Measurements from ENCODE around the gene CGB7. TPM values are rescaled to one million over a fixed set of nuclear protein-coding genes. Genes with fewer than 3 reads are reported as not detected.

Gene CGB7
- total RNA-seq, 6 experiments from 2014 or later, result not detected

DNA sequence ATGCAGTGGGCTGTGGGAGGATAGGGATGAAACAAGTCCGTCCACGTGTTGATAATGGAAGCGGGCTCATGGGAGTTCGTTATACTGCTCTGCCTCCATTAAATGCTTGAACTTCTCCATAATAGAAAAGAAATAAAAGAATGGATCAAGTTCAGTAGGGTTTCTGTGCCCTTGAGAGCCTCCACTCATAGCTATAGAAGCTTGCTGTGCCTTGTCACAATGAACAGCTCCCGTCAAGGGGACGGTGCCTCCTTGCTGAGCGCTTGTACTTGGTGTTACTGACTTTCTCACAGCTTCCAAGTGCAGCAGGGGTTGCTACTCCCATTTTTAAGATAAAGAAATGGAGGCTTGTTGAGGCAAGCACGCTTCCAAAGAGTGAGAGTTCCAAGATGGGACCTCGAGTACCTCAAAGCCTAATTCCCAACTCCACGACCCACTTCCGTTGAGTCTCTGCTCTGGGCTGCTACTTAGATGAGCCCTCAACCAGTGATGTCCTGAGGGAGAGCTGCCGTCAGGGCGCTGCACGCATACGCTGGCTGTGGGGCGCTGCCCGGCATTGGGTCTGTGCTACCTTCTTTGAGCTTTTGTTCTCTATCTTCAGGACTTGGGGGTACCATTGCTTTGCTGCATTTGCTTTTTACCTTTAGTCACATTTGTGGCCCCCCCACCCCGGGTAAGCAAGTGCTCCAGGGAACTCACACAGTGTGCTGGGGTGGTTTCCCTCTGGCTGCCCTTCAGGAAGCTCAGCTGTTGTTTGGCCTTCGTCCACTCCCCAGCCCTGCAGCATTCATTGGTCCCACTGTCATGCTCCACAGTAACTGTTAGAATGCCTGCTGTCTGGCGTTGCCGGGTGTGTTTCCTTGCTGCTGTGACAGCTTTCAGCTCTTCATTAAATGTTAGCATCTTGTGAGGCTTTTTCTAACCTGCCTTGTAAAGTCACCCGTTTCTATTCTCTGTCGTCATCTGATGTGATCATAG is 37.2 kb upstream of the CGB7 start:
- no peaks in the 10 kb centered on the region for H3K9me3 ChIP-seq
- ATAC-seq, result no peak
- TF ChIP-seq, protein P1, sequence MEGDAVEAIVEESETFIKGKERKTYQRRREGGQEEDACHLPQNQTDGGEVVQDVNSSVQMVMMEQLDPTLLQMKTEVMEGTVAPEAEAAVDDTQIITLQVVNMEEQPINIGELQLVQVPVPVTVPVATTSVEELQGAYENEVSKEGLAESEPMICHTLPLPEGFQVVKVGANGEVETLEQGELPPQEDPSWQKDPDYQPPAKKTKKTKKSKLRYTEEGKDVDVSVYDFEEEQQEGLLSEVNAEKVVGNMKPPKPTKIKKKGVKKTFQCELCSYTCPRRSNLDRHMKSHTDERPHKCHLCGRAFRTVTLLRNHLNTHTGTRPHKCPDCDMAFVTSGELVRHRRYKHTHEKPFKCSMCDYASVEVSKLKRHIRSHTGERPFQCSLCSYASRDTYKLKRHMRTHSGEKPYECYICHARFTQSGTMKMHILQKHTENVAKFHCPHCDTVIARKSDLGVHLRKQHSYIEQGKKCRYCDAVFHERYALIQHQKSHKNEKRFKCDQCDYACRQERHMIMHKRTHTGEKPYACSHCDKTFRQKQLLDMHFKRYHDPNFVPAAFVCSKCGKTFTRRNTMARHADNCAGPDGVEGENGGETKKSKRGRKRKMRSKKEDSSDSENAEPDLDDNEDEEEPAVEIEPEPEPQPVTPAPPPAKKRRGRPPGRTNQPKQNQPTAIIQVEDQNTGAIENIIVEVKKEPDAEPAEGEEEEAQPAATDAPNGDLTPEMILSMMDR (IDR thresholded peaks at IDR 0.05), result no peak
- no peak for TF ChIP-seq POLR2A (IDR thresholded peaks at IDR 0.05)
- peaks cover 0 to 26% (median 7%) of the 10 kb centered on the region in 4 donors for H3K4me1 ChIP-seq
- no peak for DNase-seq
- H3K27ac ChIP-seq, result no peak overlapping the region
- intact Hi-C loops (cut with DNase I), result loop anchor here in 1 of 2 donors (10.0 kb wide), 1 partner anchor 100 kb away; no protein-coding TSS in a partner anchor
- no peaks in the 10 kb centered on the region for H3K27me3 ChIP-seq
- H3K4me3 ChIP-seq, result no peak overlapping the region
- H3K36me3 ChIP-seq, result peaks cover 19 to 80% (median 31%) of the 10 kb centered on the region in 4 donors
- 82% methylated on average over 15 of the region's 23 CpGs for WGBS (ENCODE audit: insufficient coverage, low coverage, low lambda C conversion rate, missing lambda C conversion rate)

DNA sequence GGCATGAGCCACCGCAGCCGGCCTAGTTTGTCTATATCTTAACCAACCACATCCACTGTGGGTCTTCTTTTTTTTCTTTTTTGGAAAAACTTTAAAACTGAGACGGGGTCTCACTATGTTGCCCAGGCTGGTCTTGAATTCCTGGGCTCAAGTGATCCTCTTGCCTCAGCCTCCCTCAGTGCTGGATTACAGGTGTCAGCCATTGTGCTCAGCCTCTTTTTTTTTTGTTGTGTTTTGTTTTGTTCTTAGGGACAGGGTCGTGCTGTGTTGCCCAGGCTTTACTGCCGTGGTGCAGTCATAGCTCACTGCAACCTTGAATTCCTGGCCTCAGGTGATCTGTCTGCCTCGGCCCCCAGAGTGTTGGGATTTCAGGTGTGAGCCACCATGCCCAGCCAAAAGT is 35.1 kb upstream of the CGB7 start:
- no peak for ATAC-seq
- Histone ChIP-seq H3K27ac (no peak overlapping the region), H3K36me3 (peaks cover 13 to 64% (median 34%) of the 10 kb centered on the region in 4 donors), H3K27me3 (no peaks in the 10 kb centered on the region), H3K9me3 (no peaks in the 10 kb centered on the region), H3K4me1 (peaks cover 0 to 10% (median 0%) of the 10 kb centered on the region in 4 donors), H3K4me3 (no peak overlapping the region)
- TF ChIP-seq, protein P1 (IDR thresholded peaks at IDR 0.05), result no peak
- no peak for TF ChIP-seq POLR2A (IDR thresholded peaks at IDR 0.05)
- intact Hi-C loops (cut with DNase I), result loop anchor here in 1 of 2 donors (10.0 kb wide), 1 partner anchor 102 kb away; no protein-coding TSS in a partner anchor
- DNase-seq, result no peak
- WGBS (ENCODE audit: insufficient coverage, low coverage, low lambda C conversion rate, missing lambda C conversion rate), result 85% methylated on average over 5 of the region's 6 CpGs

DNA sequence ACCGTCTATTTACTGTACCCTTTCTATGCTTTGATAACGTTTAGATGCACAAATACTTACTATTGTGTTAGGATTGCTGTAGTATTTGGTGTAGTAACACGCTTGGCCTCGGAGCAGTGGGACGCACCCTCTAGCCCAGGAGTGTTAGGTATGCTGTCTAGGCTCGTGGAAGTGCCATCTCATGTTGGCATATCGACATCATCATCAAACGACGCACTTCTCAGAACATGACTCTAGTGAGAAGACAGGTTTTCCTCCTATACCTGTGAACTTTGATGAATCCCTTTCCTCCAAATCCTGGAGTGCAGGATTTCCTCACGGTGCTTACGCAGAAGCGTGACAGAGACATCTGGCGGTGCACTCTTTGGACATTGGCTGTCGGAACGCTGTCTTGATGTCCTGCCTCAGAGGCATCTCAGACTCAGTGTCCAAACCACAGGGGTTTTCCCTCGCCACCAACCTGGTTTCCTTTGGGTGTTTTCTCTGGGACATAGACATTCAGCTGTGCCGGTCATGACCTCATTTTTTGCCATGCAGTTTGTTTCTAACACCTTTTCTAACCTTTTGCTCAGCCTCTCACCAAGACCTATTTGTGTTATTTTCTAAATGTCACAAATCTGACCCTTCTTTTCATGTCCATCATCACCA is 34.0 kb upstream of the CGB7 start:
- Histone ChIP-seq H3K36me3 (peaks cover 13 to 55% (median 34%) of the 10 kb centered on the region in 4 donors), H3K9me3 (no peaks in the 10 kb centered on the region), H3K4me1 (peaks cover 0 to 9% (median 2%) of the 10 kb centered on the region in 4 donors), H3K27me3 (no peaks in the 10 kb centered on the region), H3K27ac (no peak overlapping the region), H3K4me3 (no peak overlapping the region)
- intact Hi-C loops (cut with DNase I), result loop anchor here in 1 of 2 donors (10.0 kb wide), 1 partner anchor 103 kb away; no protein-coding TSS in a partner anchor
- no peak for ATAC-seq
- TF ChIP-seq, protein P1 (IDR thresholded peaks at IDR 0.05), result no peak
- TF ChIP-seq POLR2A (IDR thresholded peaks at IDR 0.05), result no peak
- WGBS (ENCODE audit: insufficient coverage, low coverage, low lambda C conversion rate, missing lambda C conversion rate), result 83% methylated on average over 8 of the region's 17 CpGs
- DNase-seq, result no peak

DNA sequence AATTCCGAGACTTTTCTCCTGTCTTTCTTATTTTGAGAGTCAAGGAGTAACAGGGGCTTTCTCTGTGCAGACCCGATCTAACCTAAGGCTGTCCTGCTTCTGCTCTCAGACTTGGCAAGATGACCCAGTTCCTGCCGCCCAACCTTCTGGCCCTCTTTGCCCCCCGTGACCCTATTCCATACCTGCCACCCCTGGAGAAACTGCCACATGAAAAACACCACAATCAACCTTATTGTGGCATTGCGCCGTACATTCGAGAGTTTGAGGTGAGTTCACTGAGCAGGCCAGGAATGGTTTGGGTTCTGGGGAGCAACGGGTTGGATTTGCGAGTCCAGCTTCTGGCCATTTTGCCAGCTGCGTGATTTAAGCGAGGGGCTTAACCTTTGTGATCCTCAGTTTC is 28.7 kb upstream of the CGB7 start:
- Histone ChIP-seq H3K36me3 (peaks cover 7 to 19% (median 12%) of the 10 kb centered on the region in 4 donors), H3K27ac (peak overlapping the region in 1 of 3 donors; percentile 72), H3K4me1 (peaks cover 0 to 12% (median 3%) of the 10 kb centered on the region in 4 donors), H3K9me3 (no peaks in the 10 kb centered on the region), H3K27me3 (no peaks in the 10 kb centered on the region), H3K4me3 (peak overlapping the region; percentile 64 to 99 (median 79))
- WGBS (ENCODE audit: insufficient coverage, low coverage, low lambda C conversion rate, missing lambda C conversion rate), result 11% methylated on average over 5 of the region's 11 CpGs
- no peak for ATAC-seq
- intact Hi-C loops (cut with DNase I), result no loop called here
- TF ChIP-seq, protein P1 (IDR thresholded peaks at IDR 0.05), result no peak
- no peak for TF ChIP-seq POLR2A (IDR thresholded peaks at IDR 0.05)
- no peak for DNase-seq
